Epidermal melanocyte (primary cell): Measurements from ENCODE around the gene ZBTB45.
"Not testable (repeated sequence)": the region's sequence is repeated elsewhere in the genome, so short reads cannot be mapped to it uniquely, and the experiment has no call there.

ENCODE experiments used
- DNase-seq: peaks from one replicate; pipeline ENCODE4 v3.0.0; 2011; ENCODE audit warnings: low spot score; ENCODE audit not compliant: insufficient read length

The ZBTB45 gene

GRCh38 chr19:58554494-58555368 is 35.1 kb upstream of the ZBTB45 start, which contains the start of gene CHMP2A:
CHMP2A (minus strand) TSS chr19:58555105; CDS start chr19:58554212, 893 bp downstream.
- DNase-seq = peak; percentile 97

GRCh38 chr19:58553799-58554493 is 34.3 kb upstream of the ZBTB45 start:
- DNase-seq = no peak

GRCh38 chr19:58552655-58553054 is 33.0 kb upstream of the ZBTB45 start:
- DNase-seq = no peak

GRCh38 chr19:58551577-58552471 is 32.2 kb upstream of the ZBTB45 start:
- DNase-seq = no peak

GRCh38 chr19:58551123-58551497 is 31.5 kb upstream of the ZBTB45 start:
- no peak for DNase-seq

GRCh38 chr19:58550362-58551122 is 30.9 kb upstream of the ZBTB45 start:
- no peak for DNase-seq

- DNase-seq = no peak
Observed at GRCh38 chr19:58549664-58550361, 30.2 kb upstream of the ZBTB45 start.

GRCh38 chr19:58548859-58549663 is 29.5 kb upstream of the ZBTB45 start:
- no peak for DNase-seq

GRCh38 chr19:58547323-58548312 is 28.0 kb upstream of the ZBTB45 start:
- no peak for DNase-seq

GRCh38 chr19:58546019-58546530 is 26.5 kb upstream of the ZBTB45 start:
- DNase-seq = no peak

- DNase-seq = no peak
Observed at GRCh38 chr19:58545286-58546018, 25.8 kb upstream of the ZBTB45 start.

GRCh38 chr19:58544591-58545285 is 25.1 kb upstream of the ZBTB45 start:
- peak; percentile 86 for DNase-seq

GRCh38 chr19:58543826-58544590 is 24.4 kb upstream of the ZBTB45 start, which contains the start of gene TRIM28:
TRIM28 (plus strand) TSS chr19:58544064; CDS start chr19:58544758, 694 bp downstream.
- peak; percentile 98 for DNase-seq

- DNase-seq = not testable (repeated sequence)
Observed at GRCh38 chr19:58542641-58543372, 23.2 kb upstream of the ZBTB45 start.

GRCh38 chr19:58539169-58539559 is 19.6 kb upstream of the ZBTB45 start:
- DNase-seq = not testable (repeated sequence)
